Psoas muscle (tissue), 8 donors: ENCODE data around the gene SLC9A1. TPM values are rescaled to one million over a fixed set of nuclear protein-coding genes. Genes with fewer than 3 reads are reported as not detected.
A peak's percentile ranks its signal among the peaks of the same experiment; 100 is the strongest.

Experiments
- ATAC-seq, 4 donors: fragments of 200-7000 bp; cut with Tn5 transposase; one replicate each; pipeline ENCODE4 v1.9.1; 2020; ENCODE audit warnings: moderate library complexity in 3 of 4, mild to moderate bottlenecking in 2 of 4
- DNase-seq, 2 donors: peaks; one replicate each; pipeline ENCODE4 v3.0.0-alpha.2; 2020
- H3K27ac ChIP-seq: fragments of 200-600 bp; one replicate; pipeline ENCODE4 v1.8.0; 2022
- H3K27me3 ChIP-seq, 3 donors: fragments of 200-600 bp in 1 of 3; one replicate each; pipeline versions ENCODE4 v1.6.1 to v1.8.0; 2013 to 2022; ENCODE audit warnings: low read length in 2 of 3, mild to moderate bottlenecking in 2 of 3, moderate library complexity in 1 of 3; ENCODE audit not compliant: insufficient read depth in 3 of 3
- H3K36me3 ChIP-seq, 2 donors: fragments of 200-600 bp in 1 of 2; one replicate each; pipeline versions ENCODE4 v1.6.1 to v1.8.0; 2013 to 2022; ENCODE audit warnings: low read depth in 1 of 2, mild to moderate bottlenecking in 1 of 2, moderate library complexity in 1 of 2; ENCODE audit not compliant: insufficient read depth in 1 of 2
- H3K4me1 ChIP-seq: fragments of 200-600 bp; one replicate; pipeline ENCODE4 v1.8.0; 2022
- H3K4me3 ChIP-seq: fragments of 200-600 bp; one replicate; pipeline ENCODE4 v1.8.0; 2022; ENCODE audit warnings: mild to moderate bottlenecking
- H3K9me3 ChIP-seq: fragments of 200-600 bp; one replicate; pipeline ENCODE4 v1.8.0; 2022
- CTCF ChIP-seq: fragments of 200-600 bp; IDR thresholded peaks from one replicate; pipeline ENCODE4 v1.8.0; 2022; ENCODE audit warnings: antibody characterized with exemption
- WGBS, 3 donors: extraction: QIAGEN DNeasy Blood & Tissue Kit; methylation state at CpG; one replicate each; pipeline versions ENCODE4 v1.1.6 to v1.1.7; 2013; 5-methylcytosine and 5-hydroxymethylcytosine counted together
- intact Hi-C, 2 donors: fragments of 100-400 bp; cut with DNase I; formaldehyde crosslinking; loops; one replicate each; pipeline versions ENCODE4 v1.11.0 to v1.14.2; 2022
- polyA plus RNA-seq, 3 donors: library from polyadenylated mRNA; stranded (reverse); fragments of 200-250 nt; gene quantifications; one replicate each; pipeline ENCODE4 v1.2.3, GENCODE V29; 2013
- total RNA-seq, 4 donors: library from RNA; stranded (reverse); fragmentation: NEBNext Ultra II Directional in 2 of 4; extraction: Animal tissue kit (Norgen Biotek cat#: 25700) in 2 of 4; gene quantifications; one replicate each; pipeline versions ENCODE4 v1.2.1 to v1.2.4, GENCODE V29; 2021 to 2023
- donor health status: healthy with polysubstance abuse.
- donor health status: DM: no; HTN: no; CAD: no; lungs with moderate emphysema.
- donor health status: Bipolar disorder and iron deficiency.
- donor health status: healthy.
- donor health status: DM: yes; HTN: yes; CAD: no.
- donor health status: DM: no; HTN: no; CAD: no.
- donor health status: DM: no; HTN: no; CAD: no.
- donor health status: DM: yes; HTN: yes; CAD: no.

Gene SLC9A1
- total and polyA plus RNA-seq, 7 donors = 2.3 to 17.0 (median 5.9) TPM

GRCh38 chr1:27111626-27112573 is 43.0 kb downstream of the SLC9A1 start:
- H3K27ac ChIP-seq = peak overlapping the region; percentile 73
- WGBS, 3 donors = 34 to 56% (median 47%) methylated on average over 5 of the region's 5 CpGs
- no peaks in the 10 kb centered on the region for H3K27me3 ChIP-seq
- peaks cover 22% of the 10 kb centered on the region for H3K4me1 ChIP-seq
- H3K36me3 ChIP-seq = peaks cover 0 to 6% of the 10 kb centered on the region in 2 donors
- DNase-seq = peak; percentile 89 to 90
- ATAC-seq = peak; percentile 94 to 96 (median 96)
- peak; percentile 22 for TF ChIP-seq CTCF
- H3K9me3 ChIP-seq = no peaks in the 10 kb centered on the region
- intact Hi-C loops = no loop called here
- H3K4me3 ChIP-seq = no peak overlapping the region

DNA sequence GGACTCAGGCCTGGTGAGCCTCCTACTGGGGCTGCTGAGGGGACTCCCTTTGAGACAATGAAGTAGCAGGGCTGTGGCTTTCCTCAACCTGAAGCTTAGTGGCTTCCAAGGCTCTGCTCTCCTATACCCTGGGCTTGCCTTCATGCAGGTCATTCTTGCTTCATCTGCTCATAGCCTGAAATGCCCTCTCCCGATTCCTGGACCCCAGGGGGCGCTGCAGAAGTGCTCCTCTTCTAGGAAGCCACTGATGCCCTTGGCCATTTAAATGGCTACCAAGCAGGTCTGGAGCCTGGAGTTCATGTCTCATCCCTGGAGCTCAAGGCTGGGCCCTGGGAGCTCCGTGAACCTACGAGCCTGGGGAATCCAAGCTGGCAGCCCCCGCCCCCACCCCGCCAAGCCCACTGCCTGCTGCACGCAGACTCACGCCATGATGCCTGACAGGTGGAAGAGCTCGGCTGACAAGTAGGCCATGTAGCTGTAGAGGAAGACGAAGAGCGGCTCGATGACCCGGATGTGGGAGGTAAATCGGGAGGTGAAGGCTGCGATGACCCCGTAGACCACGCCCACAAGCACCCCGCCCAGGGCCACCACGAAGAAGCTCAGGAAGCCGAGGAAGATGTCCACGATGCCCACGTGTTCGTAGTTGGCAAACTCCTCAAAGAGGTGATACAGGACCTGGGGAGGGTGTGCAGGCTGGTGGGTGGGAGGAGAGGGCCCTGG is 45.7 kb downstream of the SLC9A1 start:
- Histone ChIP-seq H3K27me3 (no peaks in the 10 kb centered on the region), H3K4me3 (no peak overlapping the region), H3K36me3 (peaks cover 0 to 26% of the 10 kb centered on the region in 2 donors), H3K9me3 (no peaks in the 10 kb centered on the region), H3K27ac (no peak overlapping the region), H3K4me1 (peaks cover 15% of the 10 kb centered on the region)
- DNase-seq = no peak
- TF ChIP-seq CTCF = no peak
- WGBS, 3 donors = 94 to 96% (median 94%) methylated on average over 23 of the region's 23 CpGs
- no peak for ATAC-seq
- intact Hi-C loops = loop anchor here (10.0 kb wide), 2 partner anchors 86 to 276 kb away; partner anchors contain the start of gene CD164L2 (in 1 of the 2)

DNA sequence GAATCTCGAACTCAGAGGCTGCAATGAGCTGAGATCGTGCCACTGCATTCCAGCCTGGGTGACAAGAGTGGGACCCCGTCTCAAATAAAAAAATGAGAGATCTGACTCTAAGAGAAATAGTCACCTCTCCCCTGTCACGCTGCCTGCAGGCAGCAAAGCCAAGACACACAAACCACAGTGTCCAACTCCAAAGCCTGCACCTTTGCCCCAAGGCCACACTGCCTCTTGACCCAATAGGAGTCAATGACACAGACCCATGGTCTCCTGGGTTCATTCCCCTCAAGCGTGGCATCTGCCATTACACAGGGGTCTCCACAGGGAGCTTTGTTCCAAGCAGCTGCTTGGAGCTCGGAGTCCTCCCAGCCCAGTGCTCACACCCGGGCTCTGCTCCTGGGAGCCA is 46.3 kb downstream of the SLC9A1 start:
- Histone ChIP-seq H3K4me3 (no peak overlapping the region), H3K27me3 (no peaks in the 10 kb centered on the region), H3K27ac (no peak overlapping the region), H3K36me3 (peaks cover 0 to 26% of the 10 kb centered on the region in 2 donors), H3K9me3 (no peaks in the 10 kb centered on the region), H3K4me1 (peaks cover 15% of the 10 kb centered on the region)
- ATAC-seq = no peak
- no peak for DNase-seq
- TF ChIP-seq CTCF = no peak
- intact Hi-C loops = loop anchor here (10.0 kb wide), 2 partner anchors 86 to 276 kb away; partner anchors contain the start of gene CD164L2 (in 1 of the 2)
- WGBS, 3 donors = 93 to 97% (median 95%) methylated on average over 7 of the region's 7 CpGs

DNA sequence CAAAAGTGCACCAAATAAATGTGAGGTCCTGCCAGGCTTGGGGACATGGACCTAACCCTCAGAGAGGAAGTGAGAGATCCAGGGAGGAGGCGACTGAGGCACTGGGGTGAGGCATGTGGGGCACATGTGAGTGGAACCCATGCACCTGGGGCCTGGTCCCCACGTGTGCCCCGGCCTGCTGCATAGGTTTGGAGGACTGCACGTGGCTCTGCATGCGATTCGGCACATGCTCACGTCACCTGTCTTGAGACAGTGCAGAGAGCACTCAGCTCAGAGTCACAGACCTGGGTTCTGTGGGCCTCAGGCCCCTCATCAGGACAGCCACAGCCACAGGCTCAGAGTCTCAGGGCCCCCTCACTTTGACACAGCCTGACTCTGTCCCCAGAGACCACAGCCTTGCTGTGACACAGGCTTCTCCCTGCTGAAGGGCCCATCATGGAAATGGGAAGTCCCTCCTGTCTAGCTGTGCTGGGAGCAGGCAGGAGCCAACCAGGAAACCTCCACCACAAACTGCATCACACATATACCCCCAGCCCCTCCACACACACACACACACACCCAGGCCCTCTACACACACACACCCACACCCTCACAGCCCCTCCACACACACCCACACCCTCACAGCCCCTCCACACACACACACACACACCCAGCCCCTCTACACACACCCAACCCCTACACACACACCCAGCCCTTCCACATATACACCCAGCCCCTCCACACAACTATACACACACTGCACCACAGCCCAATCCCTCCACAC is 48.2 kb downstream of the SLC9A1 start:
- no peak for TF ChIP-seq CTCF
- Histone ChIP-seq H3K27ac (no peak overlapping the region), H3K4me3 (no peak overlapping the region), H3K36me3 (peaks cover 0 to 26% of the 10 kb centered on the region in 2 donors), H3K27me3 (no peaks in the 10 kb centered on the region), H3K4me1 (peaks cover 5% of the 10 kb centered on the region), H3K9me3 (no peaks in the 10 kb centered on the region)
- intact Hi-C loops = loop anchor here (10.0 kb wide), 2 partner anchors 88 to 278 kb away; partner anchors contain the start of gene CD164L2 (in 1 of the 2)
- 80 to 91% (median 82%) methylated on average over 7 of the region's 7 CpGs for WGBS, 3 donors
- DNase-seq = no peak
- ATAC-seq = no peak
